GM12891 (cell line): ENCODE data around the gene ANKRD34A.

Source experiments
- POLR2A ChIP-seq: IDR thresholded peaks from 2 replicates; pipeline ENCODE4 v1.6.1; 2011; ENCODE audit warnings: low read depth, low read length, control low read depth
- POLR2AphosphoS5 ChIP-seq: IDR thresholded peaks from 2 replicates; pipeline ENCODE4 v1.6.1; 2011; ENCODE audit warnings: low read depth, low read length, control low read depth
- TAF1 ChIP-seq: IDR thresholded peaks from 2 replicates; pipeline ENCODE4 v1.6.1; 2011; ENCODE audit warnings: low read depth, low read length, control low read depth

DNA sequence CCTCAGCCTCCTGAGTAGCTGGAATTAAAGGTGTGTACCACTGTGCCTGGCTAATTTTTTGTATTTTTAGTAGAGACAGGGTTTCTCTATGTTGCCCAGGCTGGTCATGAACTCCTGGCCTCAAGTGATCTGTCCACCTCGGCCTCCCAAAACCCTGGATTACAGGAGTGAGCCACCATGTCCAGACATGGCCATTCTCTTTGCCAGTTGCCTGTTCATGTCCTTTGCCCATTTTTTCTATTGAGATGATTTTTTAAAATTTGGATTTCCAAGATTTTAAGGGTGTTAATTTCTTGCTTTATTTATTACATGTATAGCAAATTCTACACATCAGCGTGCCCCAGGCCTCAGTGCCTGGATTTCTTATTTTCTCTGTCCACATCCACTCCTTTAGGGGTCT lies 2.9 kb upstream of the ANKRD34A start:
- no peak for TF ChIP-seq POLR2A
- no peak for TF ChIP-seq POLR2AphosphoS5
- no peak for TF ChIP-seq TAF1
